ENCODE results near the gene OTUB1. TPM values are rescaled to one million over a fixed set of nuclear protein-coding genes. Genes with fewer than 3 reads are reported as not detected.
A peak's percentile ranks its signal among the peaks of the same experiment; 100 is the strongest.
"Not testable (repeated sequence)": the region's sequence is repeated elsewhere in the genome, so short reads cannot be mapped to it uniquely, and the experiment has no call there.

OTUB1 gene
- total and polyA plus RNA-seq, 2 experiments from 2014 or later = 49.9 to 152 TPM

GRCh38 chr11:63966444-63966843, 19.8 kb upstream of the OTUB1 start:
- Histone ChIP-seq H3K4me1 (ENCODE audit: insufficient read depth) (no peaks in the 10 kb centered on the region), H4K20me1 (ENCODE audit: insufficient read depth, poor library complexity, severe bottlenecking) (no peaks in the 10 kb centered on the region), H3K36me3 (replicated peaks; ENCODE audit: insufficient read depth, low read depth) (no peaks in the 10 kb centered on the region), H3K9me3 (ENCODE audit: low read depth) (no peaks in the 10 kb centered on the region), H3K79me2 (no peaks in the 10 kb centered on the region), H3K4me2 (no peak overlapping the region), H3K27ac (no peak overlapping the region), H2AFZ (no peak overlapping the region), H3K9me2 (replicated peaks; ENCODE audit: insufficient read depth) (no peaks in the 10 kb centered on the region), H3K27me3 (no peaks in the 10 kb centered on the region), H3K4me3 (no peak overlapping the region)
- no peak for DNase-seq (ENCODE audit: low spot score)
- 100% methylated on average over 1 of the region's 1 CpG for WGBS (ENCODE audit: low lambda C conversion rate, missing lambda C conversion rate)
- no peak for TF ChIP-seq EZH2 (IDR thresholded peaks at IDR 0.05; ENCODE audit: borderline replicate concordance)
- no peak for TF ChIP-seq EZH2phosphoT487 (IDR thresholded peaks at IDR 0.05; ENCODE audit: low read depth, severe bottlenecking, unreplicated experiment)
- TF ChIP-seq CTCF (IDR thresholded peaks at IDR 0.05; ENCODE audit: poor library complexity) = no peak

- TF ChIP-seq EZH2 (IDR thresholded peaks at IDR 0.05; ENCODE audit: borderline replicate concordance) (no peak), EZH2phosphoT487 (IDR thresholded peaks at IDR 0.05; ENCODE audit: low read depth, severe bottlenecking, unreplicated experiment) (no peak), CTCF (IDR thresholded peaks at IDR 0.05; ENCODE audit: poor library complexity) (no peak)
Measured at GRCh38 chr11:63969461-63969860, 16.8 kb upstream of the OTUB1 start.

GRCh38 chr11:63970902-63971301, 15.3 kb upstream of the OTUB1 start:
- H3K9me2 ChIP-seq (replicated peaks; ENCODE audit: insufficient read depth) = no peaks in the 10 kb centered on the region
- H3K36me3 ChIP-seq (replicated peaks; ENCODE audit: insufficient read depth, low read depth) = no peaks in the 10 kb centered on the region
- no peak for TF ChIP-seq EZH2 (IDR thresholded peaks at IDR 0.05; ENCODE audit: borderline replicate concordance)
- TF ChIP-seq EZH2phosphoT487 (IDR thresholded peaks at IDR 0.05; ENCODE audit: low read depth, severe bottlenecking, unreplicated experiment) = no peak
- TF ChIP-seq CTCF (IDR thresholded peaks at IDR 0.05; ENCODE audit: poor library complexity) = no peak
- WGBS (ENCODE audit: low lambda C conversion rate, missing lambda C conversion rate) = 76% methylated on average over 5 of the region's 5 CpGs
- H3K4me3 ChIP-seq = no peak overlapping the region
- H3K27me3 ChIP-seq = no peaks in the 10 kb centered on the region
- no peak for DNase-seq (ENCODE audit: low spot score)
- peaks cover 5% of the 10 kb centered on the region for H4K20me1 ChIP-seq (ENCODE audit: insufficient read depth, poor library complexity, severe bottlenecking)
- H3K27ac ChIP-seq = no peak overlapping the region
- peaks cover 7% of the 10 kb centered on the region for H3K4me1 ChIP-seq (ENCODE audit: insufficient read depth)
- H3K4me2 ChIP-seq = no peak overlapping the region
- H3K79me2 ChIP-seq = peaks cover 11% of the 10 kb centered on the region
- no peaks in the 10 kb centered on the region for H3K9me3 ChIP-seq (ENCODE audit: low read depth)
- H2AFZ ChIP-seq = no peak overlapping the region

More at GRCh38 chr11:63969461-63969860, 16.8 kb upstream of the OTUB1 start:
- Histone ChIP-seq H3K9me2 (replicated peaks; ENCODE audit: insufficient read depth) (no peaks in the 10 kb centered on the region), H3K79me2 (no peaks in the 10 kb centered on the region), H3K36me3 (replicated peaks; ENCODE audit: insufficient read depth, low read depth) (no peaks in the 10 kb centered on the region), H3K4me2 (no peak overlapping the region), H3K27ac (no peak overlapping the region), H3K9me3 (ENCODE audit: low read depth) (no peaks in the 10 kb centered on the region), H3K4me3 (no peak overlapping the region), H3K4me1 (ENCODE audit: insufficient read depth) (no peaks in the 10 kb centered on the region), H2AFZ (no peak overlapping the region), H3K27me3 (no peaks in the 10 kb centered on the region), H4K20me1 (ENCODE audit: insufficient read depth, poor library complexity, severe bottlenecking) (no peaks in the 10 kb centered on the region)
- no peak for DNase-seq (ENCODE audit: low spot score)
- 86% methylated on average over 2 of the region's 2 CpGs for WGBS (ENCODE audit: low lambda C conversion rate, missing lambda C conversion rate)

GRCh38 chr11:63973912-63974258, 12.4 kb upstream of the OTUB1 start:
- H3K27ac ChIP-seq; H3K9me2 ChIP-seq (replicated peaks; ENCODE audit: insufficient read depth); DNase-seq (ENCODE audit: low spot score); H3K36me3 ChIP-seq (replicated peaks; ENCODE audit: insufficient read depth, low read depth); H3K4me3 ChIP-seq; H3K27me3 ChIP-seq; H2AFZ ChIP-seq; H3K9me3 ChIP-seq (ENCODE audit: low read depth): not testable (repeated sequence)
- 57% methylated on average over 14 of the region's 18 CpGs for WGBS (ENCODE audit: low lambda C conversion rate, missing lambda C conversion rate)
- peaks cover 15% of the 10 kb centered on the region for H3K4me1 ChIP-seq (ENCODE audit: insufficient read depth)
- H4K20me1 ChIP-seq (ENCODE audit: insufficient read depth, poor library complexity, severe bottlenecking) = peaks cover 12% of the 10 kb centered on the region
- peaks cover 40% of the 10 kb centered on the region for H3K79me2 ChIP-seq
- peak overlapping the region; percentile 66 for H3K4me2 ChIP-seq
